ENCODE data around the gene PCYOX1L. TPM values are rescaled to one million over a fixed set of nuclear protein-coding genes. Genes with fewer than 3 reads are reported as not detected.
A peak's percentile ranks its signal among the peaks of the same experiment; 100 is the strongest.

Gene PCYOX1L
- total RNA-seq, 3 donors from 2014 or later = 3.1 to 5.9 (median 4.2) TPM

GRCh38 chr5:149376711-149377447 is 19.0 kb downstream of the PCYOX1L start:
- no peak for TF ChIP-seq CTCF (IDR thresholded peaks at IDR 0.05)
- DNase-seq (no peak), ATAC-seq (no peak)
- H3K4me3 ChIP-seq = no peak overlapping the region
- H3K9me3 ChIP-seq = no peaks in the 10 kb centered on the region
- intact Hi-C loops (cut with DNase I, micrococcal nuclease) = no loop called here
- no peaks in the 10 kb centered on the region for H3K36me3 ChIP-seq (ENCODE audit: low read depth)
- H3K4me1 ChIP-seq (ENCODE audit: low read depth) = no peaks in the 10 kb centered on the region

DNA sequence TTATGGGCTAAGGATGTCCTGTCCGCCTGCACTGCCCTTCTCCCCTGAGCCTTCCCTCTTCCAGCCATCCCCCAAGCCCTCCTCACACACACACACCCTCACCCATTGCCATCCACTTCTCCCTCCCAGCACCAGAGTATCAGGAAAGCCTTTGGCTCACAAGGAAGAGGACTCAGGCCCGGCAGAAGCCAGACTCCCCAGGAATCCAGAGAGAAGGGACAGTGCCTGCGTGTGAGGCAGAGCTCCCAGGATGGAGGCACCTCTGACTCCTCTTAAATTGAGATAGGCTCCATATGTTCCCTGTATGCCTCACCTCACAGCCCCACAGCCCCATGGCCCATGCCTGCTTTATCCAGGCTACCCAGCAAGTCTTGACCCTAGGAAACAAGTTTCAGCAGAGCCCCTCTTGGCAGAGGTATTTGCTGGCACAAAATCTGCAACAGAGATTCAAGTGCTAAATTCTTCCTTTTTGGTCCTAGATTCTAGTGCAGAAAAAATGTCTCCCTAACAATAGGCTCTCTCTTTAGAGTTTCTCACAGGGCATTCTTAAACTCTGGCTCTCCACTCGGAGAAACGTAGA is 20.5 kb downstream of the PCYOX1L start:
- no peak for TF ChIP-seq CTCF (IDR thresholded peaks at IDR 0.05)
- Histone ChIP-seq H3K36me3 (ENCODE audit: low read depth) (no peaks in the 10 kb centered on the region), H3K4me1 (ENCODE audit: low read depth) (peaks cover 7% of the 10 kb centered on the region), H3K4me3 (no peak overlapping the region), H3K9me3 (no peaks in the 10 kb centered on the region)
- no peak for ATAC-seq
- DNase-seq = no peak
- intact Hi-C loops (cut with DNase I, micrococcal nuclease) = no loop called here

DNA sequence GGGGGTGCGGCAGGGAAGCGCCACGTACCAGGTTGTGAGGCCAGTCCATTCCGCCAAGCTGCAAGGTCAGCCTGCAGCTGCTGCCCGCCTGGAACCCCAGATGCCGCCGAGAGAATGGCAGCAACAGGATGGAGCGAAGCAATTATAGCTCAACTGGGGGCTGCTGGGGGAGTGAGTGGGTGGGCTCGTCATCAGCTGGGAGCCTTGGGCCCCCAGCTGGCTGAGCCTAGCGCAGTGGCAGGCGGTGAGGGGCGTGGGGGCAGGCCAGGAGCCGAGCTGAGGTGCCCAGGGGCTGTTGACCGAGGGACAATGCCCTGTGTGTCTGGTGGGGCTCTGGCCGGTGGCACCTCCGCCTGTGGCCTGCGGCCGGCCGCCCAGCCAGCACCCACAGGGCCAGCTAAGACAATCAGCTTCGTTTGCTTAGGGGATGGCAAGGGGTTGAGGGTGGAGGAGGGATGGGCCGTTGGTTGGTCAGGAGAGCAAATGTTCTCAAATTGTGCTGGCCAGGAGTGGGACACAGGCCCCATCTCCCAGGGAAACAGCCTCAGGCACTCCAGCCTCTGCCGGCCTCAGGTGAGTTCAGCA is 21.4 kb downstream of the PCYOX1L start, which contains the start of gene IL17B:
IL17B (minus strand) TSS at position 116 of the 585 bp plus-strand sequence; CDS start at position 49, 67 bp downstream.
- Histone ChIP-seq H3K4me1 (ENCODE audit: low read depth) (peaks cover 7% of the 10 kb centered on the region), H3K36me3 (ENCODE audit: low read depth) (no peaks in the 10 kb centered on the region), H3K4me3 (no peak within 1 kb of the TSS), H3K9me3 (no peaks in the 10 kb centered on the region)
- no peak for TF ChIP-seq CTCF (IDR thresholded peaks at IDR 0.05)
- ATAC-seq = no peak
- no peak for DNase-seq
- intact Hi-C loops (cut with DNase I, micrococcal nuclease) = no loop called here

DNA sequence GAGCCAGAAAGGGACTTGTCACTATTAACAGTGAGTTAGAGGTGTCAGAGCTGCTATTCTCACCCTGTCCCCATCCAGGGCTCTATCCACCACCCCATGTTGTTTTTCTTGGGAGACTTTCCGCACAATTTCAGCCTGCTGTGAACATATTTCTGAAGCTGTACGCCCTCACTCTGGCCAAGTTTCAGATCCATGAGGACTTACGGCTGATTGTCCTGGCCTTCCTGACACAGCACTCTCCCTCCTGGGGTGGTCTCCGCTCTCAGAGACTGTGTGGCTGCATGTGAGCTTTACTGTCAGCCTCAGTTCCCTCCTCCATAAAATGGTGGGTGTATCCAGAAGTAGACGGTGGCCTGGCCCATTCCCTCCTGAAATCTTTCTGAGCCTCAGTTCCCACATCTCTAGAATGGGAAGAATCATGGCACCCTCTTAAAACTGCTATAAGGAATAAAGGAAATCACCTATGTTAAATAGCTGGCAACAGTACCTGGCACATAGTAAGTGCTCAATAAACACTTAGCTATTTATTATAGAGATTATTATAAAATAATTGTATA is 22.1 kb downstream of the PCYOX1L start:
- H3K9me3 ChIP-seq = no peaks in the 10 kb centered on the region
- intact Hi-C loops (cut with DNase I, micrococcal nuclease) = loop anchor here (5.0 to 10.0 kb wide), 2 partner anchors 47 to 55 kb away; no protein-coding TSS in a partner anchor
- TF ChIP-seq CTCF (IDR thresholded peaks at IDR 0.05) = no peak
- DNase-seq (no peak), ATAC-seq (no peak)
- H3K4me3 ChIP-seq = no peak overlapping the region
- peaks cover 7% of the 10 kb centered on the region for H3K4me1 ChIP-seq (ENCODE audit: low read depth)
- no peaks in the 10 kb centered on the region for H3K36me3 ChIP-seq (ENCODE audit: low read depth)

- intact Hi-C loops (cut with DNase I, micrococcal nuclease) = loop anchor here (5.0 to 10.0 kb wide), 2 partner anchors 47 to 54 kb away; no protein-coding TSS in a partner anchor
- DNase-seq = peak in 2 of 3 donors; percentile 27 to 48
Observed at GRCh38 chr5:149380466-149381121, 22.7 kb downstream of the PCYOX1L start.

More at GRCh38 chr5:149380466-149381121, 22.7 kb downstream of the PCYOX1L start:
- Histone ChIP-seq H3K9me3 (no peaks in the 10 kb centered on the region), H3K36me3 (ENCODE audit: low read depth) (no peaks in the 10 kb centered on the region), H3K4me3 (no peak overlapping the region), H3K4me1 (ENCODE audit: low read depth) (peaks cover 7% of the 10 kb centered on the region)
- no peak for TF ChIP-seq CTCF (IDR thresholded peaks at IDR 0.05)
- peak; percentile 25 for ATAC-seq

Measured in mucosa of descending colon (tissue), 3 donors.